ENCODE measurements around the gene SLC51A.
A peak's percentile ranks its signal among the peaks of the same experiment; 100 is the strongest.

Gene SLC51A

GRCh38 chr3:196215493-196216020 lies 777 bp upstream of the SLC51A start:
- DNase-seq (ENCODE audit: low read depth in 2 of 2) = no peak

DNA sequence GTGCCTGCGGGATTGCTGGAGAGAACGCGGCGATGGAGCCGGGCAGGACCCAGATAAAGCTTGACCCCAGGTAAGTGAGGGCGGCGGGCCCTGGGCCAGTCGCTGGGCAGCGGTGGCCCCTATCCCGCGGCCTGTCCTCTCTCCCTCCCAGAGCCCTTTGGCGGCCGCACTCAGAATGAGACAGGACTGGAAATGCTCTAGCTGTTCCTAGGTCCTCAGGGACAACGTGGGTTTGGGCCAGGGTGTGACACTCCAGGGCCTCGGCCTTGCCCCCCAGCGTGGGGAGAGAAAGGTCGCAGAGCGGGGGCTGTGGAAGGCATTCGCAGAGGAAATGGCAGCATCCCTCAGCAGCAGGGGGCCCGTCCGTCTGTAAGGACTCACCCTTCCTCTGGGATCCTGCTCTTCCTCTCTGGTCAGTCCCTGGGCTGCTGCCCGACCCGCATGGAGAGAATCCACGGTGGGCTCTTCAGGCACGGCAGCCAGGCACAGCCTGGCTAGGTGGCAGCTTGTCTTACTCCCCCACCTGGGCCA lies 412 bp downstream of the SLC51A start:
- no peak for DNase-seq (ENCODE audit: low read depth in 2 of 2)

- DNase-seq (ENCODE audit: low read depth in 2 of 2) = no peak
Measured at GRCh38 chr3:196217307-196218154, 1.2 kb downstream of the SLC51A start.

GRCh38 chr3:196218155-196218712 lies 1.9 kb downstream of the SLC51A start:
- DNase-seq (ENCODE audit: low read depth in 2 of 2) = no peak

DNA sequence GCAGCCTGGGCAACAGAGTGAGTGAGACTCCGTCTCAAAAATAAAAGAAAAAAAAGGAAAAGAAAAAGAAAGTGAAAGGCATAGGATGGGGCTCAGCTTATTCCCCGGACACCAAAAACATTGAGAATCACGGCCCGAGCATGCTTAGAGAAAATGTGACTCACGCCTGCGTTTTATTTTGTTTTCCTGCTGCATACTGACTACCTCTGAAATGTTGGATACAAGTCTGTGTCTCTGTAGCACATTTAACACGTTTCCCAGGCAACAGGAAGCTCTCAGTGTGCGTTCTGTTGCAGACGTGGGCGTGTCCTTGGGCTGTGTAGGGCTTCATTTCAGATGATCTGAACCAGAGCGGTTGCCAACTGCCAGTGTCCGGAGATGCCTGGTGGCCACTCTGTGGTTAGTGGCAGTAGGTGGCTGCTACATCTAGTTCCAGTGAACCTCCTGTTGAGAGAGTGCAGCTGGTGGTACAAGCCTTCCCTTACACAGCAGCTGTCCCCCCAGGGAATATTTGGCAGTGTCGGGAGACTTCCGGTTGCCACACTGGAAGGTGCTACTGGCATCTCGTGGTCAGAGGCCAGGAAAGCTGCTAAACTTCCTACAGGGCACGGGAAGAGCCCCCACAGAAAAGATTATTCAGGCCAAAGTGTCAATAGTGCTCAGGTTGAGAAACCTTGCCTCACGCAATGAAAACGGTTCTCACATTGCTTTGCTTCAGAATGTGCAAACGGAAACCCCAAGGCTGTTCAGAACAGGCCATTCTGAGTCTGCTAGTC lies 3.0 kb downstream of the SLC51A start:
- peak; percentile 5 to 36 for DNase-seq (ENCODE audit: low read depth in 2 of 2)

- no peak for DNase-seq (ENCODE audit: low read depth in 2 of 2)
Measured at GRCh38 chr3:196219970-196220311, 3.6 kb downstream of the SLC51A start.

DNA sequence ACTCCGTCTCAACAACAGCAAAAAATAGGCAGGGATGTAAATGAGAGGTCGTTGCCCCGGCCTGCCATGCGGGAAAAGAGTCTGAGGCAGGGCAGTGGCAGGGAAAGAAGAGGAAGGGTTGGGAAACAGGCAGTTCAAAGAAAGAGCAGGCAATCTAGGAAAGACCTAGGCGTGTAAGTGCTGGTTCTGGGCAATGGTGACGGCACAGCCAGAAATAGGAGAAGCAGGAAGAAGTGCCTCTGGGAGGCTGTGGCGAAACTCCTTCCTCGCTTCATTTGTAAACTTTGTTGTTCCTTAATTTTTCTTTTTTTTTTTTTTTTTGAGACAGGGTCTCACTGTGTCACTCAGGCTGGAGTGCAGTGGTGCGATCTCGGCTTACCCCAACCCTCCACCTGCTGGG lies 4.3 kb downstream of the SLC51A start:
- DNase-seq (ENCODE audit: low read depth in 2 of 2) = no peak

- no peak for DNase-seq (ENCODE audit: low read depth in 2 of 2)
Measured at GRCh38 chr3:196220991-196221390, 4.7 kb downstream of the SLC51A start.

DNA sequence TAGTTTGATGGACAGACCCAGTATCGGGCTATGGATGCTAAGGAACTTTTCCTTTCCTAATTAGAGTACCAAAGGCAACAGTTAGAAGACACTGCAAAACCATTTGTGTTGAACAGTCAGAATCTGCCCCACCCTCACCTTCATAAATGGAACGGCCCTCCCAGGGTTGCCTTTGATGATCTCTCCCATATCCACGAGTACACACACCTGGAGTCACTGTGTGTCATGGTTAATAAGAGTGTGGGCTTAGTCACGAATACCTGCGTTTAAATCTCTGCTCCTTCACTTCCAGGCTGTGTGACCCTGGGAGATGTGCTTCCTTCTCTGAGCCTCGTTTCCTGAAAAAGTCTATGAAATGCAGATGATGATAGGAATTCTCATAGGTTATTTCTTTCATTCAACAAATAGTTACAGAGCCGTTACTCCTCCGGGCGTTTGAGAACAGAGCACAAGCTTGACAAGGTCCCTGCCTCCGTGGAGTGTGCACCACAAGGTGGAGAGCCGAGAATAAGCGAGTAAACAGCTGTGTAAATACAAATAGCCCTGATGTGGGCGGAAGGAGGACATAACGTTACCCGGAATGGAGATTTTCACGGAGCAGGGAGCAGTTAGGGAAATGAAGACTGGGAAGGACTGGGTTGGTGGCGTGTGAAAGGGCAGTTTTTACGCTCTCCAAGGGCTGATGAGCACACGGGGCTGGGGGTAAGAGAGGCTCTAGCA lies 6.7 kb downstream of the SLC51A start:
- no peak for DNase-seq (ENCODE audit: low read depth in 2 of 2)

DNA sequence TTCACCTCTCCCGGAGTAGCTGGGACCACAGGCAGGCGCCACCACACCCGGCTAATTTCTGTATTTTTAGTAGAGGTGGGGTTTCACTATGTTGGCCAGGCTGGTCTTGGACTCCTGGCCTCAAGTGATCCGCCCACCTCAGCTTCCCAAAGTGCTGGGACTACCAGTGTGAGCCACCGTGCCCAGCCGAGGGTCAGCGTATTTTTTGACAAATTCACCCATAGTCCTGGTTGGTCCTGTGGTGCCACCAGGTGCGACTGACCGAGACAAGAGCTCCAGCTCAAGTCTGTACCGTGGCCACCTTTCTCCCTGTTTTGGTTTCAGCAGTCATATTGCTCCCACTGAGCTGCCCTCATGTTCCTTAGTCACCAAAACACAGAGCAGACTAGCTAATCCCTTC lies 8.8 kb downstream of the SLC51A start:
- DNase-seq (ENCODE audit: low read depth in 2 of 2) = no peak

DNA sequence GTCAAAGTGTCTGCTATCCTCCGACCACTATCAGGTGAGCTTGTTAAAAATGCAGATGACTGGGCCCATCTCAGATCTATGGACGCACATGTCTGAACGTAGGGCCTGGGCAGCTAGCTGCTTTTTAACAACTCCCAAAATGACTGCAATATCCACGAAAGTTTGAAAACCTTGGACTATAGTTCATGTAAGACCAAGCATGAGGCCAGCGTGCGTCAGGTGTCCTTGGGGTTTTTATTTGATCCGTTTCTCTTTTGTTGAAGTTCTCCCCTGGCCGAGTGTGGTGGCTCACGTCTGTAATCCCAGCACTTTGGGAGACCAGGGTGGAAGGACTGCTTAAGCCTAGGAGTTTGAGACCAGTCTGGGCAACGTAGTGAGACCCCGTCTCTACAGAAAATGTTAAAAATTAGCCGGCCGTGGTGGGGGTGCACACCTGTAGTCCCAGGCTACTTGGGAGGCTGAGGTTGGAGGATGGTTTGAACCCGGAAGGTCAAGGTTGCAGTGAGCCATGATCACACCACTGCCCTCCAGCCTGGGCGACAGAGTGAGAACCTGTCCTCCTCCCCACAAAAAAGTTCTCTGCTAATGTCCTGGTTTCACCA lies 9.5 kb downstream of the SLC51A start:
- DNase-seq (ENCODE audit: low read depth in 2 of 2) = no peak

GRCh38 chr3:196227121-196227561 lies 10.8 kb downstream of the SLC51A start:
- no peak for DNase-seq (ENCODE audit: low read depth in 2 of 2)

DNA sequence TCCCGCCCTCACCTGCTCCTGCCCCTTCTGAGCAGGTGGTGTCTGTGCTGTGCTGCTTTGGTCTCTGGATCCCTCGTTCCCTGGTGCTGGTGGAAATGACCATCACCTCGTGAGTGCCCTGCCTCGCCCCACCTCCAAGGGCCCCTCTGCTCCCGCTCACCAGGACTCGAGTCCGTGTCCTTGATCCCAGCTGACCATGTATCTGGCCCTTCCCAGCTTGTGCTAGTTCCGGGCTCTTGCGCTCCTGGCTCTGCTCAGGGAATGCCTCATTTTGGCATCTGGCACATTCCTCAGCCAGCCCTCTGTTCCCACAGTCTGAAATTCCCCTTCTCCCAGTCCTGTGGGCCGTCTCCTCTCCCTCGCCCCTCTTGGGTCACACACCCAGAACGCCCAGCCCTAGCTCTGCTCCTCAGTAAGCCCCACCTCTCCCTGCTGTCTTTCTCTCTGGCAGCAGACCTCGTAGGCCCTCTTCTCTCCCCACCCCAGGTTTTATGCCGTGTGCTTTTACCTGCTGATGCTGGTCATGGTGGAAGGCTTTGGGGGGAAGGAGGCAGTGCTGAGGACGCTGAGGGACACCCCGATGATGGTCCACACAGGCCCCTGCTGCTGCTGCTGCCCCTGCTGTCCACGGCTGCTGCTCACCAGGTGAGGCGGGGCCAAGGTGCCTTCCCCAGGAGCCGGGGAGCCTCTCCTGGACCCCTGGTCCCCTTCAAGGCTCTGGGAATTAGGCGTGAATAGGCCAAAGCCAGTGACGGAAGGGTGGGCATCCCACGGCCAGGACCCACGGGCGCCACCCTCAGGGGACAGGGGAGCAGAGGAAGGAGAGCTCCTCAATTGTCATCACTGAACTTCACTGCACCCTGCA lies 11.5 kb downstream of the SLC51A start:
- no peak for DNase-seq (ENCODE audit: low read depth in 2 of 2)

- no peak for DNase-seq (ENCODE audit: low read depth in 2 of 2)
Measured at GRCh38 chr3:196232154-196232881, 16.0 kb downstream of the SLC51A start.

DNA sequence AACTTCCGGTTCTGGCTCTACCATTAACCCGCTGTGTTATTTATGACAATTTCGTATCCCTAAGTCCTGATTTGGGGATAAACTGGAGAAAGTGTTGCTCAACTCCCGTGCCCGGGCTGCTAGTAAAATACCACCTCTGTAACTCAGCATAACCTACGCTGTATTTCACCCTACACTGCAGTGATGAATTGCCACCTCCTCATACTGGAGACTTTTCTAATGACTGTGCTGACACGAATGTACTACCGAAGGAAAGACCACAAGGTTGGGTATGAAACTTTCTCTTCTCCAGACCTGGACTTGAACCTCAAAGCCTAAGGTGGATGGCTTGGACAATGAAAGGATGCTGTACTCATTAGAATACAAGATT lies 16.5 kb downstream of the SLC51A start:
- DNase-seq (ENCODE audit: low read depth in 2 of 2) = no peak

- no peak for DNase-seq (ENCODE audit: low read depth in 2 of 2)
Measured at GRCh38 chr3:196235452-196236122, 19.3 kb downstream of the SLC51A start.

- no peak for DNase-seq (ENCODE audit: low read depth in 2 of 2)
Measured at GRCh38 chr3:196236223-196236622, 19.9 kb downstream of the SLC51A start.

- no peak for DNase-seq (ENCODE audit: low read depth in 2 of 2)
Measured at GRCh38 chr3:196237203-196237602, 20.9 kb downstream of the SLC51A start.

Data from stimulated activated CD4-positive, alpha-beta T cell treated with anti-CD3 and anti-CD28 coated beads, Interleukin-1b, Interleukin-23, amount 100 ng/mL, for 1 hour (primary cell).